GM19238 (cell line): ENCODE results near the gene EVA1A.

ENCODE experiments used
- DNase-seq: peaks from one replicate; pipeline ENCODE4 v3.0.0; 2011; ENCODE audit warnings: low spot score; ENCODE audit not compliant: insufficient read length

EVA1A gene

GRCh38 chr2:75543446-75543845, 17.3 kb downstream of the EVA1A start:
- DNase-seq = no peak

- DNase-seq = no peak
Observed at GRCh38 chr2:75541430-75541829, 19.3 kb downstream of the EVA1A start.

- DNase-seq = no peak
Observed at GRCh38 chr2:75540994-75541393, 19.7 kb downstream of the EVA1A start.

GRCh38 chr2:75539955-75540716, 20.6 kb downstream of the EVA1A start:
- no peak for DNase-seq

- no peak for DNase-seq
Observed at GRCh38 chr2:75538521-75539490, 21.9 kb downstream of the EVA1A start.

- no peak for DNase-seq
Observed at GRCh38 chr2:75537658-75538057, 23.1 kb downstream of the EVA1A start.

GRCh38 chr2:75533135-75533534, 27.6 kb downstream of the EVA1A start:
- DNase-seq = no peak

GRCh38 chr2:75532488-75532887, 28.3 kb downstream of the EVA1A start:
- DNase-seq = no peak

GRCh38 chr2:75528221-75528977, 32.3 kb downstream of the EVA1A start:
- DNase-seq = no peak

- DNase-seq = no peak
Observed at GRCh38 chr2:75527676-75528075, 33.1 kb downstream of the EVA1A start.

- no peak for DNase-seq
Observed at GRCh38 chr2:75526842-75527241, 33.9 kb downstream of the EVA1A start.

GRCh38 chr2:75525434-75526310, 35.1 kb downstream of the EVA1A start:
- no peak for DNase-seq

GRCh38 chr2:75524276-75524911, 36.3 kb downstream of the EVA1A start:
- DNase-seq = no peak

- DNase-seq = no peak
Observed at GRCh38 chr2:75523313-75524275, 37.1 kb downstream of the EVA1A start.

- no peak for DNase-seq
Observed at GRCh38 chr2:75522543-75523312, 38.0 kb downstream of the EVA1A start.

- no peak for DNase-seq
Observed at GRCh38 chr2:75521225-75521872, 39.4 kb downstream of the EVA1A start.

- DNase-seq = no peak
Observed at GRCh38 chr2:75519843-75520242, 40.9 kb downstream of the EVA1A start.
